Measurements from ENCODE around the gene MPDZ. TPM values are rescaled to one million over a fixed set of nuclear protein-coding genes. Genes with fewer than 3 reads are reported as not detected.

MPDZ gene
- total RNA-seq, 1 donor from 2014 or later = 38.8 TPM

DNA sequence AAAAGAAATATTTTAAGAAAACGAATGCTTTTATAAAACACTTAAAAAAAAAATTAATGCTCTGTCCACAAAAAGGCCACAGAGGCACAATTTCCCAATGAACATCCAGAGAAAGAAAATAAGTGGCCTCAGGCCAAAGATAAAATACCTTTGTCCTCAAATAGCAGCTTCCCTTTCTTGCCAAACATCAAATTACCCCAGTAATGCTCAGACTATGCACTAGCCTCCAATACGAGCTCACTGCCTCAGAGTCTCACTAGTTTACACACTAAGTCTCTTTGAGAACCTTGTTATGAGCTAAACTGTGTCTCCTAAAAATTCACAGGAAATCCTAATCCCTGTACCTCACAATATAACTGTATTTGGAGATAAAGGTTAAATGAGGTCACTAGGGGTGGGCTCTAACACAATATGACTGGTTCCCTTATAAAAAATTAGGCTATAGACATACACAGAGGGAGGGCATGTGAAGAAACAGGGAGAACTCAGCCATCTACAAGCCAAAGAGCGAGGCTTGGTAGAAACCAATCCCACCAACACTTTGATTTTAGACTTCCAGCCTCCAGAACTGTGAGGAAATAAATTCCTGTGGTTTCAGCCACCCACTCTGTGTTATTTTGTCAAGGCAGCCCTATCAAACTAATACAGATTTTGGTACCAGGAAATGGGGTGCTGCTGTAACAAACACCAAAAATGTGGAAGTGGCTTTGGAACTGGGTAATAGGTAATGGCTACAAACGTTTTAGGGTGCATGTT lies 4.4 kb downstream of the MPDZ start:
- DNase-seq (ENCODE audit: extremely low spot score in 2 of 2) = no peak
- Histone ChIP-seq H3K36me3 (no peaks in the 10 kb centered on the region), H3K4me1 (peaks cover 18% of the 10 kb centered on the region), H3K27me3 (no peaks in the 10 kb centered on the region), H3K27ac (peak overlapping the region; percentile 64), H3K4me3 (no peak overlapping the region), H3K9me3 (no peaks in the 10 kb centered on the region)
- intact Hi-C loops (cut with DNase I) = no loop called here
- TF ChIP-seq, protein P1, sequence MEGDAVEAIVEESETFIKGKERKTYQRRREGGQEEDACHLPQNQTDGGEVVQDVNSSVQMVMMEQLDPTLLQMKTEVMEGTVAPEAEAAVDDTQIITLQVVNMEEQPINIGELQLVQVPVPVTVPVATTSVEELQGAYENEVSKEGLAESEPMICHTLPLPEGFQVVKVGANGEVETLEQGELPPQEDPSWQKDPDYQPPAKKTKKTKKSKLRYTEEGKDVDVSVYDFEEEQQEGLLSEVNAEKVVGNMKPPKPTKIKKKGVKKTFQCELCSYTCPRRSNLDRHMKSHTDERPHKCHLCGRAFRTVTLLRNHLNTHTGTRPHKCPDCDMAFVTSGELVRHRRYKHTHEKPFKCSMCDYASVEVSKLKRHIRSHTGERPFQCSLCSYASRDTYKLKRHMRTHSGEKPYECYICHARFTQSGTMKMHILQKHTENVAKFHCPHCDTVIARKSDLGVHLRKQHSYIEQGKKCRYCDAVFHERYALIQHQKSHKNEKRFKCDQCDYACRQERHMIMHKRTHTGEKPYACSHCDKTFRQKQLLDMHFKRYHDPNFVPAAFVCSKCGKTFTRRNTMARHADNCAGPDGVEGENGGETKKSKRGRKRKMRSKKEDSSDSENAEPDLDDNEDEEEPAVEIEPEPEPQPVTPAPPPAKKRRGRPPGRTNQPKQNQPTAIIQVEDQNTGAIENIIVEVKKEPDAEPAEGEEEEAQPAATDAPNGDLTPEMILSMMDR (IDR thresholded peaks at IDR 0.05) = no peak
- TF ChIP-seq POLR2AphosphoS5 (IDR thresholded peaks at IDR 0.05; ENCODE audit: insufficient read depth in 1 of 2, low read depth in 1 of 2) (no peak), POLR2A (IDR thresholded peaks at IDR 0.05) (no peak)

DNA sequence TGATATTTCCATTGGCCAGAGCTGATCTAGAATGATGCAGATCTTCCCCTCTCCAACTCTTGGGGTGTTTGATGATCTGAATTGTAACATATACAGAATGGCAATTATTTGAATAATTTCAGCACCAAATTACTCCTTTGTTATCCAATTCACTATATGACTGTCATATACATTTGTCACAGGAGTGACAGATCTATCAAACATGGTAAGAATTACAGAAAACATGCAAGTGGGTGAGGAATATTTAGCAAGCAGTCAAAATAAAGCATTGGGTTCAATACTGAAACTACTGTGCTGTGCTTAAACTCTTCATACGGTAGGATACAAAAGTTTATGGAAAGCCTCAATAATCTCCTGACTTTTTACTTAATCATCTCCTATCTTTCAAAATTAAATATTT lies 8.8 kb downstream of the MPDZ start:
- Histone ChIP-seq H3K27ac (no peak overlapping the region), H3K9me3 (no peaks in the 10 kb centered on the region), H3K36me3 (no peaks in the 10 kb centered on the region), H3K27me3 (no peaks in the 10 kb centered on the region), H3K4me1 (peaks cover 31% of the 10 kb centered on the region), H3K4me3 (no peak overlapping the region)
- intact Hi-C loops (cut with DNase I) = no loop called here
- TF ChIP-seq, protein P1 (IDR thresholded peaks at IDR 0.05) = no peak
- TF ChIP-seq POLR2AphosphoS5 (IDR thresholded peaks at IDR 0.05; ENCODE audit: insufficient read depth in 1 of 2, low read depth in 1 of 2) (no peak), POLR2A (IDR thresholded peaks at IDR 0.05) (no peak)
- no peak for DNase-seq (ENCODE audit: extremely low spot score in 2 of 2)

DNA sequence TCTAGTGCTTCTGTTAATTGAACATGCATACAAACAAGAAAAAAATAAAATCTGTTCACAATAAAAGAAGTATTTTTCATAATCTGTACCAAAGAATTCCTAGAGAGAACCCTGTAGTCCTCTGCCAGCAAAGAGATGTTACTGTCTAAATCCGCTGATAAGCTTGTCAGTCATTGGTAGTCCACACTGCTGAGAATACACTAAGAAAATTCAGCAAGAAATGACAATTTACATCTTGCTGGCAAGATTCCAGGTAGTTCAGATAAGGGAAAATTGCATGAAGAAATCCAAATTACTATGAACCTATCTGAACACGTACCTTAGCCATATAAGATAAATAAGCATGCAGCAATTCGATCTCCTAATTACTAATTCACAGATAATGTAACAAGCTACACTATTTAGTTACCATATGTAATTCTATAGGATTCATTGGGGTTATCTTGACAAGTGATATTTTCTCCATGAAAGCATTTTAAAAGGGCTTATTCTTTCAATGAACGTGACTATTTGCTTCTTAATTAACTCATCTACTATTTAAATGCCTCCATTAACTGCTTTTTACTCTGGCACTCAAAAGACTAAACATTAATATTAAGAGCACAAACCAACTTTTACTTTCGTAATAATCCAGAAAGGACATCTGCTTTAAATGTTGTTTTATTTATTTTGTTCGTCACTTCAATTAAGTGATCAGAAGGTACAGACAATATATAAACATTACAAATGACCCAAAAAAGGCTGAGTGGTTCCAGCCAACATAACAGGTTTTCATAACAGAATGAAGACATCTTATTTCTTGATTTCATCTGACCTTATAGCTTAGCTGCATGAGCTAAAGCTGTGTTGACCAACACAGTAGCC lies 9.7 kb downstream of the MPDZ start:
- Histone ChIP-seq H3K4me1 (peaks cover 24% of the 10 kb centered on the region), H3K27ac (no peak overlapping the region), H3K4me3 (no peak overlapping the region)

DNA sequence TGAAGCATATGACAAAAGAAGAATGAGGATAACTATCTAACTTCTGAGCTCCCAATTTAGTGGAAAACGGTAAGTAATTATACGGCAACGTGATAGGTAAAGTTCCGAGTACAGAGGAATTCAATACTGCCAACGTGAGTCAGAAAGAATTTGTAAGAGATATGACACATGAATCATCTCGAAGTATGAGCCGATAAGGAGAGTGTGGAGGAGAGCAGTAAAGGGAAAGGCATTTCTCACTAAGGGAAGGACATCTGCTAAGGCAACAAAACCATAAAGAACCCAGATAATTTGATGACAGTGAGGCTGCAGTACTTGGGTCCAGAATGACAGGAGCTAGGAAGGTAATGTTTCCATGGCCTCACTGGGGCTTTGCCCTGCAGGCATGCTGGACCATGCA lies 11.0 kb downstream of the MPDZ start:
- Histone ChIP-seq H3K36me3 (no peaks in the 10 kb centered on the region), H3K4me3 (no peak overlapping the region), H3K27me3 (no peaks in the 10 kb centered on the region), H3K27ac (no peak overlapping the region), H3K9me3 (no peaks in the 10 kb centered on the region), H3K4me1 (peaks cover 20% of the 10 kb centered on the region)
- no peak for DNase-seq (ENCODE audit: extremely low spot score in 2 of 2)
- TF ChIP-seq POLR2A (IDR thresholded peaks at IDR 0.05) = no peak
- no peak for TF ChIP-seq POLR2AphosphoS5 (IDR thresholded peaks at IDR 0.05; ENCODE audit: insufficient read depth in 1 of 2, low read depth in 1 of 2)
- TF ChIP-seq, protein P1 (IDR thresholded peaks at IDR 0.05) = no peak
- intact Hi-C loops (cut with DNase I) = no loop called here

More for the DNA sequence above, 9.7 kb downstream of the MPDZ start:
- TF ChIP-seq POLR2AphosphoS5 (IDR thresholded peaks at IDR 0.05; ENCODE audit: insufficient read depth in 1 of 2, low read depth in 1 of 2) (no peak), POLR2A (IDR thresholded peaks at IDR 0.05) (no peak)
- TF ChIP-seq, protein P1 (IDR thresholded peaks at IDR 0.05) = no peak
- no peaks in the 10 kb centered on the region for H3K36me3 ChIP-seq
- no peaks in the 10 kb centered on the region for H3K27me3 ChIP-seq
- no peak for DNase-seq (ENCODE audit: extremely low spot score in 2 of 2)
- intact Hi-C loops (cut with DNase I) = no loop called here
- H3K9me3 ChIP-seq = no peaks in the 10 kb centered on the region
